Ammon's horn (tissue), 1 donor: ENCODE measurements around the gene HMX3.
"Not testable (repeated sequence)": the region's sequence is repeated elsewhere in the genome, so short reads cannot be mapped to it uniquely, and the experiment has no call there.

Experiments
- DNase-seq: peaks from one replicate; pipeline ENCODE4 v3.0.0-alpha.2; 2016; ENCODE audit warnings: low spot score

The HMX3 gene

GRCh38 chr10:123175389-123176387 lies 39.9 kb downstream of the HMX3 start:
- DNase-seq = no peak

- not testable (repeated sequence) for DNase-seq
Observed at GRCh38 chr10:123178390-123178789, 42.6 kb downstream of the HMX3 start.

GRCh38 chr10:123180101-123181090 lies 44.6 kb downstream of the HMX3 start:
- DNase-seq = no peak

- DNase-seq = no peak
Observed at GRCh38 chr10:123183724-123184123, 48.0 kb downstream of the HMX3 start.

GRCh38 chr10:123187781-123188180 lies 52.0 kb downstream of the HMX3 start:
- no peak for DNase-seq
